AG04449 (cell line): ENCODE data around the gene RPA3.
"Not testable (repeated sequence)": the region's sequence is repeated elsewhere in the genome, so short reads cannot be mapped to it uniquely, and the experiment has no call there.

Experiments used
- CTCF ChIA-PET: fragments of 350-600 bp; formaldehyde crosslinking; extraction: SDS; loops from one replicate; lab custom pipeline; 2021; ENCODE audit warnings: antibody characterized with exemption; lab: Yijun Ruan, JAX
- POLR2A ChIA-PET: fragments of 400-600, 350-600 bp; formaldehyde crosslinking; extraction: SDS; loops from one replicate; lab custom pipeline; 2020; ENCODE audit warnings: antibody characterized with exemption, inconsistent platforms; lab: Yijun Ruan, JAX
- DNase-seq: peaks from one replicate; pipeline ENCODE4 v3.0.0-alpha.2; 2010; ENCODE audit warnings: low read depth, low spot score
- H3K4me3 ChIP-seq: 2 replicates; pipeline ENCODE4 v1.5.1; 2011; ENCODE audit warnings: low read depth, mild to moderate bottlenecking, control low read depth, low read length
- CTCF ChIP-seq: IDR thresholded peaks from one replicate; pipeline ENCODE4 v1.5.1; 2011; ENCODE audit warnings: mild to moderate bottlenecking, moderate library complexity, low read length, control low read depth, inconsistent platforms; ENCODE audit not compliant: insufficient read depth; ENCODE audit errors: missing control alignments

The RPA3 gene

GRCh38 chr7:7667187-7667586 is 51.2 kb downstream of the RPA3 start:
- CTCF ChIA-PET = interaction anchor here (1.8 to 3.8 kb wide), 2 partner anchors 14 to 93 kb away, joined by 8 to 20 read pairs; no protein-coding TSS in a partner anchor

GRCh38 chr7:7665031-7665430 is 53.4 kb downstream of the RPA3 start:
- no peak overlapping the region for H3K4me3 ChIP-seq
- POLR2A ChIA-PET = interaction anchor here (0.6 kb wide), 1 partner anchor 221 kb away, joined by 3 read pairs; no protein-coding TSS in a partner anchor
- no peak for DNase-seq
- TF ChIP-seq CTCF = no peak
- CTCF ChIA-PET = interaction anchor here (1.7 to 3.8 kb wide), 2 partner anchors 16 kb away, joined by 7 to 20 read pairs; no protein-coding TSS in a partner anchor

More at GRCh38 chr7:7667187-7667586, 51.2 kb downstream of the RPA3 start:
- no peak for DNase-seq
- POLR2A ChIA-PET = no interaction called here
- H3K4me3 ChIP-seq = no peak overlapping the region
- no peak for TF ChIP-seq CTCF

- no peak for DNase-seq
- no peak overlapping the region for H3K4me3 ChIP-seq
- TF ChIP-seq CTCF = no peak
- CTCF ChIA-PET = interaction anchor here (1.7 kb wide), 2 partner anchors 12 to 17 kb away, joined by 3 to 7 read pairs; no protein-coding TSS in a partner anchor
- POLR2A ChIA-PET = no interaction called here
Measured at GRCh38 chr7:7664291-7664690, 54.1 kb downstream of the RPA3 start.

GRCh38 chr7:7662527-7662926 is 55.9 kb downstream of the RPA3 start:
- POLR2A ChIA-PET = no interaction called here
- no peak for DNase-seq
- CTCF ChIA-PET = interaction anchor here (0.6 to 1.7 kb wide), 3 partner anchors 10 to 98 kb away, joined by 3 to 5 read pairs (median 3); no protein-coding TSS in a partner anchor
- peak; percentile 30 for TF ChIP-seq CTCF
- no peak overlapping the region for H3K4me3 ChIP-seq

GRCh38 chr7:7656459-7656858 is 61.9 kb downstream of the RPA3 start:
- CTCF ChIA-PET = interaction anchor here (2.5 kb wide), 1 partner anchor 12 kb away, joined by 6 read pairs; no protein-coding TSS in a partner anchor
- DNase-seq, POLR2A ChIA-PET, H3K4me3 ChIP-seq: not testable (repeated sequence)

GRCh38 chr7:7654964-7655715 is 63.3 kb downstream of the RPA3 start:
- POLR2A ChIA-PET = no interaction called here
- TF ChIP-seq CTCF = no peak
- DNase-seq = no peak
- no peak overlapping the region for H3K4me3 ChIP-seq
- CTCF ChIA-PET = interaction anchor here (1.4 to 2.5 kb wide), 2 partner anchors 10 to 26 kb away, joined by 3 to 6 read pairs; no protein-coding TSS in a partner anchor
